GM18526 (cell line): ENCODE results near the gene SLC7A10.

ENCODE experiments used
- POLR2A ChIP-seq: IDR thresholded peaks from 3 replicates; pipeline ENCODE4 v1.6.1; 2011; ENCODE audit not compliant: insufficient read length; ENCODE audit errors: extremely low read depth

SLC7A10 gene

DNA sequence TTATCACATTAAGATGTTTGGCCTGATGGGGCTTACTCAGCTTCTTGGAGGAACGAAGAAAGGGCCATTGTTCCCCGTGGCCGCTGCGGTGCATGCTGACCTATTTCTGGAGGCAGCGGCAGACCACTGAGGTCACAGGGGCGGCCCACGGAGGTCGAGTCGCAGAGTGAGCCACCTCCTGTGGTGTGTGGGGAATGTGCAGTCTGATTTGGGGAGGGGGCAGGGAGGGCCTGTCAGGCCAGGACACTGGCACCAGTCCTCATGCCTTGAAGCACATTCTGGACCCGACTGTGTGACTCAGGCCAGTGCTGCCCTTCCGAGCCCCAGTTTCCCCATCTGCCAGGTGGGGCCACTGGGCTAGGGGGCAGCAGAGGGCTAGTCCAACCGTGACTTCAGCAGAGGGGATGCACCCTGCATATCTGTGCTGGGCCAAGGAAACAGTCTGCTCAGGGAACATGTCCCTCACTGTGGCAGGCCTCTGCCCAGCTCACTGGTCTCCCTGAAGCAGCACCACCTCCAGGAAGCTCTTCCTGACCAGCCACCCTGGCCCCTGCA, 6.3 kb downstream of the SLC7A10 start:
- no peak for TF ChIP-seq POLR2A

DNA sequence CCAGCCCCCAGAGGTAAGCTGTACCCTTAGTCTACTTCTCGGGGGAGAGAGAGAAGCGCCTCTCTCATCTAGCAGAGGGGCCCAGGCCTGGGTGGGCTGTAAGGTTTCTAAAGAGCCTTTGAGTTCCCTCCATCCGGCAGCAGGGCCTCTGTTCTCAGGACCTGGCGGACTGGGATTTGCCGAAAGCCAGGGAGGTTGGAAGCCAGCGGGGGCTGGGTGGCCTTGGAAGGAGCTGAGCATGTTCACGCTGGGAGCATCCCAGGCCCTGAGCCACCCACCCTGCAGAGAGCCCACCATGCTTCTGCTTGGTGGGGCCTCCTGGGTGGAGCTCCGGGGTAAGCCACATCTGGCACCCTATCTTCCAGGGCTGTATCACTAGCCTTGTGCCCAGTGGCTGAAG, 7.8 kb downstream of the SLC7A10 start:
- TF ChIP-seq POLR2A, result no peak

DNA sequence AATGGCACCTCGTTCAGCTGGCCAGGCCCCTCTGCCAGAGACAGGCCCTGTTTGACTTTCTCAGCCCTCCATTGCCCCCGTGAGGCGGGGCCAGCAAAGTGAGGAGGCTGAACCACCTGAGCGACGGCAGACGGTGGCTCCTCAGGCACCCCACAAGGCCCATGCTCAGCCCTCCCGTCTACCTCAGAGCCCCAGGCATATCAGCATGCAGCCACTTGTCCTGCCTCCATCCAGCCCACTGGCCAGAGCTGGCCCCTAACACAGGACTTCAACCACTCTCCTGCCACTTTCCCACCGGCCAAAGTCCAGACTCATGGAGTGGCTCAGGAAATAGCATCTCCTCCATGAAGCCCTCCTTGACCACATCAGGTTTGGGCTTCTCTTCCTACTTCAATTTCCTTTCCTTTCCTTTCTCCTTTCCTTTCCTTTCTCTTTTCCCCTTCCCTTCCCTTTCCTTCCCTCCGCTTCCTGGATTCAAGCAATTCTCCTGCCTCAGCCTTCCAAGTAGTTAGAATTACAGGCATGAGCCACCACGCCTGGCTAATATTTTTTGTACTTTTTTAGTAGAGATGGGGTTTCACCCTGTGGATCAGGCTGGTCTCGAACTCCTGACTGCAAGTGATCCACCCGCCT, 9.3 kb downstream of the SLC7A10 start:
- TF ChIP-seq POLR2A, result no peak

DNA sequence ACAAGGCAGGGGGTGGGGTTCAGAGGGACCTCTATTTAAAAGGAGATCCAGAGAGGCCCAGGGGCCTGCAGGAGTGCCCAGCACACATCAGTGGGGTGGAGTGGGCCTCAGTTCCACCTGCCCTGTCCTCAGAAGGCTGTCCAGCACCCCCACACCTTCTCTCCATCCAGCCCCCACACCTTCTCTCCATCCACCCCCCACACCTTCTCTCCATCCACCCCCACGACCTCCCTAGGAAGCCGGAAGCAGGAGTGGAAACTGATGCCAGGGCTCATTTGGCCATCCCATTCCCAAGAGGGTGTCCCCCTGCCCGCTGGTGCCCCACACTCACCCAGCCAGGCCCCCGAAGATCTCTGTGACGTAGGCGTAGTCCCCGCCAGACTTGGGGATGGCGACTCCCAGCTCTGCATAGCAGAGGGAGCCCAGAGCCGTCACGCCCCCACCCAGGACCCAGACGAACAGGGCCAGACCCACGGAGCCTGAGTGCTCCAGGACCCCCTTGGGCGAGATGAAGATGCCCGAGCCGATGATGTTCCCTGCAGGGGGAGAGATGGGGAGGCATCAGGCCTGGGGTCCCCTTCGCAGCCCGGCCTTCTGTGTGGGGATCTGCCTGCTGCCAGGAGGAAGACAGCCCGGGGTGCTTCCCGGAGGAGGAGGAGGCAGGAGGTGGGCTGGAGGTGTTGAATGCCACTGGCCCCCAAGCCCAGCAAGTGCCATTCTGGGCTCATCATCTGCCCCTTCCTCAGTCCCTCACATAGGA, 10.0 kb downstream of the SLC7A10 start:
- TF ChIP-seq POLR2A, result no peak

DNA sequence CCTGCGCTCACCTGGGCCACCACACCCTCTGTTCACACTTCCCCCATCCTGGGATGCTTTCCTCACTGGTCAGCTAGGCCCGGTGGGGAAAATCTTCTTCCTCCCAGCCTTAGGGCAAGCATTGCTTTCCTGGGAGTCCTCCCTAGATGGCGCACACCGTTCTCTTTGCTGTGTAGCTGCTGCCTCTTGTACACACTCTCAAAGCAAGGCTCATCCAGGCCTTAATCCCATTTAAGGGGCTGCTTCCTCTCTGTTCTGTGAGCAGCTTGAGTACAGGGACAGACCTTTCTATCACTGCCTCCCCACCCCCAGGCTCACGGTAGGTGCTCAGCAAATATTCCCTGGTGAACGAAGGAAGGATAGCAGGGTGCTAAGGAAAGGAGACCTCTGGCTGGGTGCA, 11.1 kb downstream of the SLC7A10 start:
- no peak for TF ChIP-seq POLR2A

DNA sequence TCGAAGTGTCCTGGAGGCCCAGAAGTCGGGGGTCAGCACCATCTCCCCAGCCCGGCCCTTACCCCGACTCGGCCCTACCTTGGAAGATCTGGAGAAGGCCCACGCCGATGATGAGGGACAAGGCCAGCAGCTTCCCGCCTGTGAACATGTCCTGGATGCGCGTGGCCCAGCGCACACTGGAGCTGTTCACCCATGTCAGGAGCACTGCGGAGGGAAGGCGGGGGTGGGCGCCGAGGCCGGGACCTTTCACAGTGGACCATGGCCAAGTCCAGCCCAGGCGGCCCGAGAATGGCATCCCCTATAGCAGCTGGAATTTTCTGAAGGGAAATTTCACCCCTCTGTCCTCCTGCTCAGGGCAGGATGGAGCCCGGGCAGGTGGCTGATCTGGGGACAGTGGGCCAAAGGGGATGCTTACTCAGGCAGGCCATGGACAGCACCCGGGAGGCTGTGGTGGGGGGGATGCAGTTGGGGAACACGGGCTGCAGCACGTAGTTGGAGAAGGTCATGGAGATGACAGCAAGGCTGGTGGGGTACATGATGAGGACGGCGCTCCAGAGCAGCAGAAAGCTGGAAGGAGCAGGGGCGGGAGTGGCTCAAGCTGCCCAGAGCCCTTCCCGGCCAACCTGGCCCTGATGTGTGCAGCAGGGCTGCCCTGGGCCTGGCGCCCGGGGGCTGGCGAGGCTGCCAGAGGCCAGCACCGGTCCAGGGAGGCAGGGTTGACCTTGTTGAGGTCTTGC, 13.0 kb downstream of the SLC7A10 start:
- no peak for TF ChIP-seq POLR2A

DNA sequence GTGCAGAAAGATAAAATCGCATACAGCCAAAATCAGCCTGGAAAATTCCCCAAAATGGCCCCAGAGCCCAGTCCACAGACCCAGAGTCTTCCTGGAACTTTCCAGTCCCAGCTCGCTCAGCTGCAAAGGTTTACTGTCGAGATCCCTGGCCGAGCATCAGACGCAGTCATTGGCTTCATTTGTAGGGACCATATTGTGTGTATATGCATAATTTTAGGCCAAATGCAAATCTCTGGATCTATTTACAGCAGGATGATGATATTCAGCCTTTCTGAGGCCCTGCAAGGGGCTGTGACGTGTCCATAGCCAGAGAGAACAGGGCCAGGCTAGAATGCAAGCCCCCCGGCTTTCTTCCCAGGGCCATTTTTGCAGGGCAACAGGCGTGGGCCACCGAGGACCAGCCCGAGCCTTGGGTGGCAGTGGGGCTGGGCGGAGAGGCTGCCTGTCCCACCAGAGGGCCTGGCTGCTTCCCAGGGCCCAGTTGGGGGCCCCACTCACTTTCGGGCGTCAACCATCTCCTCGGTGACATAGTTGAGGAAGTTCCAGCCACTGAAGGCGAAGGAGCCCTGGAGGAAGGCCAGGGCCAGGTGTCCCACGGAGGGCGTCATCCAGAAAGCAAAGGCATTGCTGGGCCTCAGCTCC, 13.7 kb downstream of the SLC7A10 start:
- no peak for TF ChIP-seq POLR2A

DNA sequence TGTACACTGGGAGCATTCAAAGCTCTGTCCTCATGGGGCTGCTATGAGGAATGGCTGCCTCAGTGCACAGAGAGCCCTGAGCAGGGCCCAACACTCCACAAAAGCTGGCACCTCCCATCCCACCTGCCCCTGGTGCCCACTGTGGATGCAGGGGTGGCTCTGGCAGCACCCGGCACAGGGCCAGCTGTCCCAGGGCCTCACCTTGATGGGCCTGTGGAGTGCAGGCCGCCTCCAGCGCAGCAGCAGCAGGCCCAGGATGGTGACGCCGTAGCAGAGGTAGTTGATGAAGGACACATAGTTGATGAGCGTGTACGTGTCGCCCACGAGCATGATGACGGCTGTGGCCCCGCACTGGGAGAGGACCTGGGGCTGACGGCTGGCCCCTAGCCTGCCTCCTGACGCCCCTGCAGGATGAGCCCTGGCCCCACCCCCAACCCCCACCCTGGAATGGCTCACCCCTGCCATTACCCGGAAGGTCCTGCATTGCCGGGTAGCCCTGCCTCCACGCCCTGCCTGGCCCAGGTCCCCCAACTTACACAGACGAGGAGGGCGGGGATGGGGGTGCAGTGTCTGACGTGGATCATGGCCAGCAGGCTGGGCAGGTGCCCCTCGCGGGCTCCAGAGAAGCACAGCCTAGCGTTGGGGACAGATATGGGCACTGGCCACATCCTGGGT, 15.2 kb downstream of the SLC7A10 start:
- no peak for TF ChIP-seq POLR2A

DNA sequence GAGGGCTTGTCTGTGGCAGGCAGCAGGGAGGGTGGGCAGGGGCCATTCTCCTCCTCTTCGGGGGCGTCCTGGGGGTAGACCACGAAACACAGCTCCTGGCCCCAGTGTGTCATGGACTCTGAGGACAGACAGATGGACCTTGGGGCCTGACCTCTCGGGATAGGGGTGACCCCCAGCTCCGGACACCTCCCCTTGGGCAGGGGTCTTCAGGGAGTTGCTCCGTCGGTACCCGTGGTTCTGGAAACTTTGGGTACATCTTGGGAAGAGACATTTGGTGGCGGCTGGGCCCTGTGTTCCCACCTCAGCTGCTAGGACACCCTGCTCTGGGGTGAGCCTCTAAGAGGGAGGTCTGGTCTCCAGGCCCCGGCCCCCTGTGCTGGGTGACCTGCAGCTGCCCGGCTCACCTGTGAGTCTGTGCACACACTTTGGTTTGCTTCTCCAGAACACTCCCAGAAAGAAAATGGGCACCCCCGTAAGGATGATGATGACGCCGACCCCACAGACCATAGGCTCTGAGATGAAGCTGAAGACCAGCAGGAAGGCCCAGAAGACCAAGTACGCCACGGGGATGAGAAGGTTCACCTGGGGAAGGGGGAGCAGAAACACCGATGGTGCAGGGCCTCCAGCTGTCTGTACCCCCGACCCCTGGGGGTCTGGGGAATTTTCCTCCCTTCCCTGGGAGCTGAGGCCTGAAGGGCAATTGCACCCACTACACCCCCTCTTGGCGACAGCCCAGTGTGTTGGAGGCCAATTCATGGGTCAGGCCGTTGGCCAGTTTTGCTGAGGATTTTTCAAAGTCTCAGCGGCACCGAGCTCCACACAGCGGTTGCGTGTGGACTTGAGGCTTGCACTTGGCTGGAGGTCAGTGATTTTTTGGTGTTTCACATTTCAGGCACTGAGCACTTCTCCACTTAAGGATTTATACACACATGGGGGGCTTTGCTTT, 16.5 kb downstream of the SLC7A10 start:
- no peak for TF ChIP-seq POLR2A

DNA sequence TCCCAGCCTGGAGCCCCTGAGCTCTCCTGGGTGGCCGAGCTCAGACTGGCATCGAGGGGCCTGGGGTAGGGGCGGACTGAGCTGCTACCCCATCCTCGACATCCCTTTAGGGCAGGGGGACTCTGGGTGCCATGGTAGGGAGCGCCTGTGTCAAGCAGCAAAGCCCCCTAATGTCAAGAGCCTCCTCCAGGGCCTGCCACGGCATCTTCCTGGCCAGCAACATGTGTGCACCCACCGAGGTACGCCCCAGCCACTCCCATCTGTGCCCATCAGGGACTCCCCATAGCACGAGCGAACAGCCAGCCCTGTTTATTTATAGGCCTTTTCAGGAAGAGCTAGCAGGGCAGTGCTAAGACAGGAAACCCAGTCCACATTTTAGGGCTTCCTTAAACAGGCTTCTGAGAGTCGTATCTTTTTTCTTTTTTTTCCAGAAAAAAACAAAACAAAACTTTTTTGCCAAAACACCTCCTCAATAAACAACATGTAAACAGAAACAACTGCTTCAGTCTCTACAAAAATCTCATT, 17.2 kb downstream of the SLC7A10 start:
- no peak for TF ChIP-seq POLR2A

DNA sequence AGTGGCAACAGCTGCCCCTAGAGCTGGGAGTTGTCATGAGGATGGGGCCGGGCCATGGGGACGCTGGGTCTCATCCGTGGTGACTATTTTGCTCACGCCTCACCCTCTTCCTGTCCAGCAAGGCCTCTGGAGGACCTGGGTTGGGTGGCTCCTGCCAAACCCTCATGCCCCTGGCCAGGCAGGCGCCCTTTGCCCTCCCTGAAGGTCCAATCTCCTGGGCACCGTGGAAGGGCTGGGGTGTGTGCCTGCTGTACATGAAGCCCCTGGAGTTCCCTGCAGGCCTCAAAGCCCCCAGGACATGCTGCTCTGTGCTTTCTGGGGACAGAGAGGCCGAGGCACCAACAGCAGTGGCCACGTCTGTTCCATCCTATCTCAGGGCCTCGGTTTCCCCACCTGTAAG, 17.7 kb downstream of the SLC7A10 start:
- TF ChIP-seq POLR2A, result no peak

DNA sequence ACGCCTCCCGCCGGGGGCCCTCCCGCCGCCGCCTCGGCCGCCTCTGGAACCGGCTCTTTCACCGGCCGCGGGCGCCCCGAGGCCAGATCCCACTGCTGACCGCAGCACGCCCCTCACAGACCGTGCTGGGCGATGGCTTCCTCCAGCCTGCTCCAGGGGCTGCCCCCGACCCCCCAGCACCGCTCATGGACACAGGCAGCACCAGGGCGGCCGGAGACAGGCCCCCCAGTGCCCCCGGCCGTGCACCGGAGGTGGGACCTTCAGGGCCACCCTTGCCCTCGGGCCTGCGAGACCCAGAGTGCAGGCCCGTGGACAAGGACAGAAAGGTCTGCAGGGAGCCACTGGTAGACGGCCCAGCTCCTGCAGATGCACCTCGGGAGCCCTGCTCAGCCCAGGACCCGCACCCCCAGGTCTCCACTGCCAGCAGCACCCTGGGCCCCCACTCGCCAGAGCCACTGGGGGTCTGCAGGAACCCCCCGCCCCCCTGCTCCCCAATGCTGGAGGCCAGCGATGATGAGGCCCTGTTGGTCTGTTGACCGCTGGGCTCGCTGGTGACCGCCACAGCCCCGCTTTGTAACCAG, 18.5 kb downstream of the SLC7A10 start:
- TF ChIP-seq POLR2A, result no peak
